Measurements from ENCODE around the gene SUDS3. TPM values are rescaled to one million over a fixed set of nuclear protein-coding genes. Genes with fewer than 3 reads are reported as not detected.

SUDS3 gene
- total RNA-seq, 1 experiment from 2014 or later = 50.5 TPM

GRCh38 chr12:118346895-118347294 is 29.5 kb upstream of the SUDS3 start:
- H3K23me2 ChIP-seq (ENCODE audit: insufficient read length, low read depth, low read length, poor library complexity, severe bottlenecking) = no peaks in the 10 kb centered on the region
- DNase-seq = no peak
- no peaks in the 10 kb centered on the region for H3K27me3 ChIP-seq (ENCODE audit: insufficient read depth, low read length)
- no peak overlapping the region for H2BK120ac ChIP-seq (ENCODE audit: low read depth, low read length, poor library complexity, severe bottlenecking)
- peaks cover 15 to 16% of the 10 kb centered on the region in 2 experiments for H3K4me1 Mint-ChIP-seq
- no peak overlapping the region for H4K5ac ChIP-seq (ENCODE audit: insufficient read length, low read depth, low read length)
- H2AFZ ChIP-seq (ENCODE audit: low read length) = no peak overlapping the region
- no peaks in the 10 kb centered on the region for H3K79me2 ChIP-seq (ENCODE audit: insufficient read depth, low read length)
- H4K91ac ChIP-seq (ENCODE audit: insufficient read length, low read depth, low read length) = no peak overlapping the region
- H3K79me1 ChIP-seq (ENCODE audit: insufficient read depth, low read depth, low read length, poor library complexity, severe bottlenecking) = no peaks in the 10 kb centered on the region
- H3K36me3 Mint-ChIP-seq (ENCODE audit: insufficient read depth in 1 of 3, low read depth in 3 of 3) = no peaks in the 10 kb centered on the region
- H2BK12ac ChIP-seq (ENCODE audit: insufficient read length, low read depth, low read length) = no peak overlapping the region
- no peak overlapping the region for H3K27ac ChIP-seq (ENCODE audit: insufficient read length, low read depth, low read length)
- no peaks in the 10 kb centered on the region for H4K20me1 ChIP-seq (ENCODE audit: control insufficient read depth, insufficient read depth, insufficient read length)
- no peak overlapping the region for H3K23ac ChIP-seq (ENCODE audit: insufficient read length, low read depth, low read length)
- no peak overlapping the region for H2AK5ac ChIP-seq (ENCODE audit: insufficient read length, low read length)
- no peaks in the 10 kb centered on the region for H3K9me3 Mint-ChIP-seq
- no peak overlapping the region for H3K18ac ChIP-seq (ENCODE audit: insufficient read length, low read depth, low read length)
- H2BK5ac ChIP-seq (ENCODE audit: insufficient read length, low read length) = no peak overlapping the region
- no peak overlapping the region for H3T11ph ChIP-seq (ENCODE audit: low read length)
- no peak overlapping the region for H3K4me3 Mint-ChIP-seq
- H3K9ac ChIP-seq (ENCODE audit: extremely low read depth, insufficient read length, low read length) = no peak overlapping the region
- no peak overlapping the region for H2BK20ac ChIP-seq (ENCODE audit: low read depth, low read length, poor library complexity, severe bottlenecking)
- no peak overlapping the region for H3K4me2 ChIP-seq (ENCODE audit: insufficient read depth, insufficient read length, low read length)
- no peak overlapping the region for H3K14ac ChIP-seq (ENCODE audit: insufficient read depth, low read length)
- H4K8ac ChIP-seq (replicated peaks; ENCODE audit: insufficient read length, low read depth, low read length) = no peak overlapping the region
- no peaks in the 10 kb centered on the region for H3K9me3 ChIP-seq (ENCODE audit: control insufficient read depth, low read depth, low read length)
- H3K4ac ChIP-seq (ENCODE audit: low read depth, low read length) = no peak overlapping the region
- no peak overlapping the region for H3K56ac ChIP-seq (ENCODE audit: insufficient read length, low read depth, low read length)
- no peaks in the 10 kb centered on the region; the same call in 1 of the 2 replicates for H3K4me1 ChIP-seq (ENCODE audit: insufficient read depth, low read length)
- no peaks in the 10 kb centered on the region for H3K27me3 Mint-ChIP-seq (ENCODE audit: low read depth)
- no CpG with 5 or more reads among the region's 7 CpGs for WGBS (ENCODE audit: extremely low coverage, insufficient read length, low lambda C conversion rate)
- no peak overlapping the region; a peak in 1 of 7 replicates for H3K27ac Mint-ChIP-seq
- no peak for TF ChIP-seq CTCF (conservative IDR thresholded peaks at IDR 0.05)
- H2BK15ac ChIP-seq (ENCODE audit: low read depth, low read length) = no peak overlapping the region
